K562 (cell line): ENCODE results near the gene APLF. TPM values are rescaled to one million over a fixed set of nuclear protein-coding genes. Genes with fewer than 3 reads are reported as not detected.

Source experiments
- ARID3B ChIP-seq: fragments of 250-450 bp; sonication (Bioruptor Pico); IDR thresholded peaks from 2 replicates; pipeline ENCODE4 v1.4.0; 2020; ENCODE audit warnings: borderline replicate concordance
- CREB1 ChIP-seq, 2 experiments: sonication (generic) in 1 of 2; formaldehyde crosslinking in 1 of 2; IDR thresholded peaks; 2 replicates each; pipeline versions ENCODE4 v1.6.1 to v1.8.0; 2012 to 2022; ENCODE audit warnings: inconsistent platforms in 1 of 2, mild to moderate bottlenecking in 1 of 2, missing genetic modification reagents in 1 of 2, moderate library complexity in 1 of 2
- CREB5 ChIP-seq: fragments of 250-450 bp; sonication (Bioruptor Pico); IDR thresholded peaks from 2 replicates; pipeline ENCODE4 v1.5.0; 2020; ENCODE audit warnings: mild to moderate bottlenecking
- CXXC5 ChIP-seq: fragments of 250-450 bp; sonication (Bioruptor Pico); IDR thresholded peaks from 2 replicates; pipeline ENCODE4 v1.8.0; 2022; ENCODE audit warnings: inconsistent platforms, mild to moderate bottlenecking, moderate library complexity
- E2F8 ChIP-seq: fragments of 450-650 bp; IDR thresholded peaks from 2 replicates; pipeline ENCODE4 v1.7.1; 2018; ENCODE audit warnings: mild to moderate bottlenecking, low read depth; ENCODE audit not compliant: partially characterized antibody
- KLF10 ChIP-seq: fragments of 250-450 bp; sonication (Bioruptor Pico); IDR thresholded peaks from 2 replicates; pipeline ENCODE4 v1.6.1; 2021; ENCODE audit warnings: matching md5 sums
- MAFK ChIP-seq: IDR thresholded peaks from 2 replicates; pipeline ENCODE4 v1.6.1; 2011; ENCODE audit warnings: low read length, improper control_type of control experiment
- MBD1 ChIP-seq: fragments of 250-450 bp; sonication (Bioruptor Pico); IDR thresholded peaks from 2 replicates; pipeline ENCODE4 v1.8.0; 2022; ENCODE audit warnings: inconsistent platforms
- MIER1 ChIP-seq: fragments of 450-650 bp; IDR thresholded peaks from 2 replicates; pipeline ENCODE4 v1.6.1; 2016; ENCODE audit warnings: antibody characterized with exemption, mild to moderate bottlenecking, low read depth
- MTA1 ChIP-seq: fragments of 450-650 bp; IDR thresholded peaks from 2 replicates; pipeline ENCODE4 v1.6.1; 2017; ENCODE audit warnings: borderline replicate concordance
- NCOA2 ChIP-seq, 2 experiments: fragments of 450-650 bp; IDR thresholded peaks; 2 replicates each; pipeline ENCODE4 v1.6.1; 2018; ENCODE audit warnings: mild to moderate bottlenecking in 2 of 2, moderate library complexity in 1 of 2; ENCODE audit not compliant: partially characterized antibody in 2 of 2
- POLR3G ChIP-seq: IDR thresholded peaks from 2 replicates; pipeline ENCODE4 v1.6.1; 2011; ENCODE audit not compliant: insufficient read length, insufficient replicate concordance; ENCODE audit errors: extremely low read depth
- SMARCE1 ChIP-seq: fragments of 450-650 bp; IDR thresholded peaks from 2 replicates; pipeline ENCODE4 v1.7.1; 2016; ENCODE audit warnings: mild to moderate bottlenecking
- TAF7 ChIP-seq: fragments of 450-650 bp; IDR thresholded peaks from 2 replicates; pipeline ENCODE4 v1.6.1; 2016; ENCODE audit warnings: missing genetic modification characterization, missing compliant biosample characterization
- TRIM25 ChIP-seq: fragments of 450-650 bp; IDR thresholded peaks from 2 replicates; pipeline ENCODE4 v1.7.0; 2016; ENCODE audit warnings: borderline replicate concordance
- ZNF12 ChIP-seq: sonication (generic); formaldehyde crosslinking; IDR thresholded peaks from 2 replicates; pipeline ENCODE4 v1.4.0; 2020; ENCODE audit warnings: mild to moderate bottlenecking, missing genetic modification reagents
- ZNF584 ChIP-seq: fragments of 200-800 bp; sonication (Bioruptor generic); IDR thresholded peaks from 2 replicates; pipeline ENCODE4 v1.6.1; 2016; ENCODE audit warnings: low read depth, mild to moderate bottlenecking, missing genetic modification characterization, missing compliant biosample characterization
- polyA plus RNA-seq, 8 experiments: library from polyadenylated mRNA; depleted of rRNA in 4 of 8; stranded (reverse) in 5 of 8; unstranded in 3 of 8; fragments of >200 nt; fragmentation: Nextera tagmentation in 2 of 8; fragmentation: Illumina TruSeq in 1 of 8; extraction: Ambion mirVana in 2 of 8; extraction: Trizol in 1 of 8; gene quantifications; 2 replicates each; pipeline versions ENCODE4 v1.2.1 to v1.2.3, GENCODE V29; 2011 to 2014; ENCODE audit warnings: inconsistent platforms in 1 of 8, missing spikeins in 1 of 8
- total RNA-seq, 7 experiments: library from RNA; depleted of rRNA in 6 of 7; stranded (reverse); fragments of >200 nt in 6 of 7; fragmentation: Illumina TruSeq in 2 of 7; extraction: Trizol in 2 of 7; gene quantifications; 2 replicates each; pipeline versions ENCODE4 v1.2.1 to v1.2.3, GENCODE V29; 2011 to 2021; ENCODE audit warnings: low replicate concordance in 1 of 7

Gene APLF
- total and polyA plus RNA-seq, 9 of the 15 experiments (the other 6 are each of a cell fraction or from before 2014, with no cell fraction given): 0.07 to 1.1 (median 0.71) TPM

- no peak for TF ChIP-seq SMARCE1
- no peak for TF ChIP-seq KLF10 (CRISPR knock-in tag)
- peak; percentile 39; the same call in 1 of the 2 replicates for TF ChIP-seq MAFK
- 0 out of 2 replicates have a peak, but pooled peaks have one; percentile 14 for TF ChIP-seq MTA1
- no peak for TF ChIP-seq TAF7 (tag)
- no peak for TF ChIP-seq ZNF584 (CRISPR knock-in tag)
- TF ChIP-seq MBD1 (CRISPR knock-in tag): no peak
- no peak for TF ChIP-seq ARID3B
- TF ChIP-seq ZNF12 (CRISPR knock-in tag): no peak
- no peak for TF ChIP-seq TRIM25
- TF ChIP-seq NCOA2 (IDR thresholded peaks at IDR 0.05; ENCODE audit: partially characterized antibody in 2 of 2): no peak
- TF ChIP-seq CREB1 (IDR thresholded peaks at IDR 0.05): no peak
- no peak for TF ChIP-seq CREB1 (CRISPR knock-in tag; IDR thresholded peaks at IDR 0.05)
- no peak for TF ChIP-seq MIER1
- no peak for TF ChIP-seq CXXC5
- no peak for TF ChIP-seq POLR3G
- no peak for TF ChIP-seq E2F8
- no peak for TF ChIP-seq CREB5 (CRISPR knock-in tag)
These were observed 26.0 kb upstream of the APLF start (continued) for GRCh38 chr2:68441179-68441993.
